Loucy (cell line): Measurements from ENCODE around the gene TESK1.

Experiments used
- H2AFZ ChIP-seq: fragments of 200-600 bp; sonication (generic); 2 replicates; pipeline ENCODE4 v1.6.0; 2016; ENCODE audit warnings: antibody characterized with exemption, mild to moderate bottlenecking, low read length, moderate library complexity
- H3F3A ChIP-seq: fragments of 200-600 bp; 2 replicates; pipeline ENCODE4 v1.6.0; 2016; ENCODE audit warnings: antibody characterized with exemption, low read depth, mild to moderate bottlenecking
- H3K27me3 ChIP-seq: fragments of 200-600 bp; sonication (generic); 2 replicates; pipeline ENCODE4 v1.6.1; 2014; ENCODE audit warnings: low read length, mild to moderate bottlenecking; ENCODE audit not compliant: insufficient read depth, poor library complexity, severe bottlenecking
- H3K36me3 ChIP-seq: fragments of 200-600 bp; sonication (generic); 2 replicates; pipeline ENCODE4 v1.6.1; 2016; ENCODE audit warnings: low read length; ENCODE audit not compliant: insufficient read depth
- H3K4me1 ChIP-seq: fragments of 200-600 bp; sonication (generic); 2 replicates; pipeline ENCODE4 v1.5.1; 2014; ENCODE audit warnings: low read length, mild to moderate bottlenecking; ENCODE audit not compliant: insufficient read depth, poor library complexity, severe bottlenecking
- H3K4me2 ChIP-seq: fragments of 200-600 bp; sonication (generic); 2 replicates; pipeline ENCODE4 v1.6.0; 2014; ENCODE audit warnings: antibody characterized with exemption, low read length, low read depth, mild to moderate bottlenecking; ENCODE audit not compliant: poor library complexity, severe bottlenecking
- H3K4me3 ChIP-seq: fragments of 200-600 bp; sonication (generic); 2 replicates; pipeline ENCODE4 v1.5.1; 2014; ENCODE audit warnings: low read length, mild to moderate bottlenecking, mixed read lengths; ENCODE audit not compliant: poor library complexity, severe bottlenecking
- H3K79me2 ChIP-seq: fragments of 200-600 bp; sonication (generic); 2 replicates; pipeline ENCODE4 v1.6.1; 2014; ENCODE audit warnings: low read length; ENCODE audit not compliant: insufficient read depth
- H3K9ac ChIP-seq: fragments of 200-600 bp; sonication (generic); 2 replicates; pipeline ENCODE4 v1.6.0; 2014; ENCODE audit warnings: mild to moderate bottlenecking, low read depth, low read length, moderate library complexity; ENCODE audit not compliant: poor library complexity, severe bottlenecking
- H3K9me2 ChIP-seq: fragments of 200-600 bp; sonication (generic); replicated peaks from 2 replicates; pipeline ENCODE4 v1.6.1; 2016; ENCODE audit warnings: low read depth, low read length, mixed read lengths
- H3K9me3 ChIP-seq: fragments of 200-600 bp; sonication (generic); 2 replicates; pipeline ENCODE4 v1.6.1; 2014; ENCODE audit warnings: mild to moderate bottlenecking, antibody characterized with exemption, low read length, low read depth; ENCODE audit not compliant: insufficient read depth
- H4K20me1 ChIP-seq: fragments of 200-600 bp; sonication (generic); 2 replicates; pipeline ENCODE4 v1.6.0; 2014; ENCODE audit warnings: antibody characterized with exemption, low read length, mild to moderate bottlenecking; ENCODE audit not compliant: insufficient read depth, poor library complexity, severe bottlenecking
- CTCF ChIP-seq: fragments of 200-600 bp; sonication (generic); conservative IDR thresholded peaks from 2 replicates; pipeline ENCODE4 v1.5.1; 2014; ENCODE audit warnings: mild to moderate bottlenecking, antibody characterized with exemption, low read length
- EZH2phosphoT487 ChIP-seq: fragments of 200-600 bp; IDR thresholded peaks from 2 replicates; pipeline ENCODE4 v1.6.1; 2018; ENCODE audit warnings: antibody characterized with exemption, mild to moderate bottlenecking, moderate library complexity, borderline replicate concordance

The TESK1 gene

GRCh38 chr9:35604578-35605350, at the start of gene TESK1:
Gene TESK1 (plus strand): TSS chr9:35605262. CDS start chr9:35605620, 358 bp downstream.
- Histone ChIP-seq H2AFZ (peak within 1 kb of the TSS; percentile 26), H4K20me1 (peaks cover 19% of the 10 kb centered on the region), H3K79me2 (peaks cover 45% of the 10 kb centered on the region), H3K9me2 (no peaks in the 10 kb centered on the region), H3K9ac (peak within 1 kb of the TSS; percentile 79), H3F3A (no peaks in the 10 kb centered on the region), H3K4me3 (peak within 1 kb of the TSS; percentile 82), H3K9me3 (no peaks in the 10 kb centered on the region), H3K4me2 (peak within 1 kb of the TSS; percentile 89), H3K36me3 (peaks cover 7% of the 10 kb centered on the region; the same call in 1 of the 2 replicates), H3K4me1 (peaks cover 40% of the 10 kb centered on the region), H3K27me3 (no peaks in the 10 kb centered on the region)
- TF ChIP-seq CTCF = no peak
- TF ChIP-seq EZH2phosphoT487 = no peak

GRCh38 chr9:35555881-35556280, 49.2 kb upstream of the TESK1 start:
- H2AFZ ChIP-seq = no peak overlapping the region
- H3K27me3 ChIP-seq = no peaks in the 10 kb centered on the region
- peaks cover 3% of the 10 kb centered on the region; the same call in 1 of the 2 replicates for H3K36me3 ChIP-seq
- no peak overlapping the region for H3K4me2 ChIP-seq
- no peaks in the 10 kb centered on the region for H3K9me3 ChIP-seq
- no peaks in the 10 kb centered on the region for H3K79me2 ChIP-seq
- no peaks in the 10 kb centered on the region for H3K9me2 ChIP-seq
- no peak overlapping the region for H3K4me3 ChIP-seq
- no peak overlapping the region for H3K9ac ChIP-seq
- no peak for TF ChIP-seq EZH2phosphoT487
- no peak for TF ChIP-seq CTCF
- H3K4me1 ChIP-seq = peaks cover 6% of the 10 kb centered on the region
- H4K20me1 ChIP-seq = no peaks in the 10 kb centered on the region
- H3F3A ChIP-seq = no peaks in the 10 kb centered on the region

- peaks cover 6% of the 10 kb centered on the region for H3K4me1 ChIP-seq
- H3K9me2 ChIP-seq = no peaks in the 10 kb centered on the region
- no peak overlapping the region for H3K4me2 ChIP-seq
- H3K4me3 ChIP-seq = no peak overlapping the region
- no peaks in the 10 kb centered on the region for H3K79me2 ChIP-seq
- H3K9ac ChIP-seq = no peak overlapping the region
- no peaks in the 10 kb centered on the region for H3K9me3 ChIP-seq
- H4K20me1 ChIP-seq = no peaks in the 10 kb centered on the region
- H3F3A ChIP-seq = no peaks in the 10 kb centered on the region
- no peak overlapping the region for H2AFZ ChIP-seq
- peaks cover 3% of the 10 kb centered on the region; the same call in 1 of the 2 replicates for H3K36me3 ChIP-seq
- TF ChIP-seq EZH2phosphoT487 (no peak), CTCF (no peak)
- no peaks in the 10 kb centered on the region for H3K27me3 ChIP-seq
These were observed 48.3 kb upstream of the TESK1 start for GRCh38 chr9:35556776-35557175.
